ENCODE data around the gene CFP.

GRCh38 chrX:47651043-47651905 is 21.5 kb upstream of the CFP start:
- TF ChIP-seq, protein P1, sequence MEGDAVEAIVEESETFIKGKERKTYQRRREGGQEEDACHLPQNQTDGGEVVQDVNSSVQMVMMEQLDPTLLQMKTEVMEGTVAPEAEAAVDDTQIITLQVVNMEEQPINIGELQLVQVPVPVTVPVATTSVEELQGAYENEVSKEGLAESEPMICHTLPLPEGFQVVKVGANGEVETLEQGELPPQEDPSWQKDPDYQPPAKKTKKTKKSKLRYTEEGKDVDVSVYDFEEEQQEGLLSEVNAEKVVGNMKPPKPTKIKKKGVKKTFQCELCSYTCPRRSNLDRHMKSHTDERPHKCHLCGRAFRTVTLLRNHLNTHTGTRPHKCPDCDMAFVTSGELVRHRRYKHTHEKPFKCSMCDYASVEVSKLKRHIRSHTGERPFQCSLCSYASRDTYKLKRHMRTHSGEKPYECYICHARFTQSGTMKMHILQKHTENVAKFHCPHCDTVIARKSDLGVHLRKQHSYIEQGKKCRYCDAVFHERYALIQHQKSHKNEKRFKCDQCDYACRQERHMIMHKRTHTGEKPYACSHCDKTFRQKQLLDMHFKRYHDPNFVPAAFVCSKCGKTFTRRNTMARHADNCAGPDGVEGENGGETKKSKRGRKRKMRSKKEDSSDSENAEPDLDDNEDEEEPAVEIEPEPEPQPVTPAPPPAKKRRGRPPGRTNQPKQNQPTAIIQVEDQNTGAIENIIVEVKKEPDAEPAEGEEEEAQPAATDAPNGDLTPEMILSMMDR (IDR thresholded peaks at IDR 0.05), result no peak
- TF ChIP-seq POLR2A (IDR thresholded peaks at IDR 0.05; ENCODE audit: low read depth) (no peak), POLR2AphosphoS5 (IDR thresholded peaks at IDR 0.05) (no peak), EP300 (IDR thresholded peaks at IDR 0.05) (no peak)

Measured in esophagus muscularis mucosa (tissue), 4 donors.